Measurements from ENCODE around the gene KCNH4.
A peak's percentile ranks its signal among the peaks of the same experiment; 100 is the strongest.
"Not testable (repeated sequence)": the region's sequence is repeated elsewhere in the genome, so short reads cannot be mapped to it uniquely, and the experiment has no call there.

Gene KCNH4

DNA sequence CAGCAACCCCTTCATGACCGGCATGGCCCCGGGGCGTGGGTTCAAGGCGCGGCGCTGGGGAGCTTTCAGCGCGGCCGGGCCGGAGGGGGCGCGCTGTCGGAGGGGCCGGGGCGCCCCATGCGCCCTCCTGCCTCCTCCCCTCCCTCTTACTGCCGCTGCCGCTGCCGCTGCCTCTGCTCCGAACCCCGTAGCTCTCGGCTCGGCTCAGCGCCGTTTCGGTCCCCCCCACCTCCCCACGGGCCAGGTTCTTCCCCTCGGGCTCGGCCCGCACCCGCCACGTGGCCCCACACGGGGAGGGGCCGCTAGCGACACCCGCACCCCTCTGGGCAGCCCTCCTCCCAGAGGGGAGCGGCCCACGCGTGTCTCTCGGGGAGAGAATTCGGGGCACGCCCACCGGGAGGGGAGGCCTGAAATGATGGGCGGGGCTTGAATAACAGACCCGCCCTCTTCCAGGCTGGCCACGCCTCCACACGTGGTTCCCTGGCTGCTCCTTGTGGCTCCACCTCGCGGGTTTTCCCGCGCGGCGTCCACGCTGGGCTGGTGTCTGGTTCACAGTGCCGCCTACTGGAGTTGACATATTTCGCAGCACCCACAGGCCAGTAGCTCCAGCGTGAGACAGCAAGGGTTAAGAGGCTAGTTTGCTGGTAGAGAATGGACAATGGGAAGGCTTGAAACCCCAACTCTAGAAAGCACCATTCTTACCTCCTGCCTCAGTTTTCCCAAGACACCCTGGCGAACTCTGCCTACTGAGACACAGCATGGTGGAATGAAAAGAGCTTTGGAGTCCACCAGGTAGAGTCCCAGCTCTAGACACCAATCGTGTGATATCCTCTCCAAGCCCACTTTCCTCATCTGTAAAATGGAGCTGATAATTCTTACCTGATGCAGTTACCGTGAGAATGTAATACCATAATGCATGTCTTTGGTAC lies at the start of gene KCNH4:
TSS of gene KCNH4 (minus strand) at position 221 of the 929 bp plus-strand sequence. CDS start at position 24, 197 bp downstream.
- DNase-seq (ENCODE audit: low spot score), result peak; percentile 85

DNA sequence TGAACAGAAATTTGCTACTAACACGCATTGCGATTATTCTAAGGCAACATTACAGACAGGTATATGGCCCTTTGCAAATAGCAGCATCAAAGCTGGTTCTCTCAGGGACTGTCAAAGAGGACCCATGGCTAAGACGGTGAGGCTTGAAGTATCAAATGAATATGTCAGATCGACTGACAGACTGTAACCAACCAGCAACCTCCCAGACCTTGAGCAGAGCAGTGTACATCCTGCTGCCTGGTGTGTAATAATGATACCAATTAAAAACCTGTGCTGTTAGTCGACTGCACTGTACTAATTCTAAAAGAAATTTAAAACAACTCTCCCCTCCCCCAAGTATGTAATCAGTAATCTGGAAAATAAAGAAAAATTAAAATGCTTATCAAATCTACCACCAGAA lies 49.3 kb upstream of the KCNH4 start:
- DNase-seq (ENCODE audit: low spot score), result no peak

DNA sequence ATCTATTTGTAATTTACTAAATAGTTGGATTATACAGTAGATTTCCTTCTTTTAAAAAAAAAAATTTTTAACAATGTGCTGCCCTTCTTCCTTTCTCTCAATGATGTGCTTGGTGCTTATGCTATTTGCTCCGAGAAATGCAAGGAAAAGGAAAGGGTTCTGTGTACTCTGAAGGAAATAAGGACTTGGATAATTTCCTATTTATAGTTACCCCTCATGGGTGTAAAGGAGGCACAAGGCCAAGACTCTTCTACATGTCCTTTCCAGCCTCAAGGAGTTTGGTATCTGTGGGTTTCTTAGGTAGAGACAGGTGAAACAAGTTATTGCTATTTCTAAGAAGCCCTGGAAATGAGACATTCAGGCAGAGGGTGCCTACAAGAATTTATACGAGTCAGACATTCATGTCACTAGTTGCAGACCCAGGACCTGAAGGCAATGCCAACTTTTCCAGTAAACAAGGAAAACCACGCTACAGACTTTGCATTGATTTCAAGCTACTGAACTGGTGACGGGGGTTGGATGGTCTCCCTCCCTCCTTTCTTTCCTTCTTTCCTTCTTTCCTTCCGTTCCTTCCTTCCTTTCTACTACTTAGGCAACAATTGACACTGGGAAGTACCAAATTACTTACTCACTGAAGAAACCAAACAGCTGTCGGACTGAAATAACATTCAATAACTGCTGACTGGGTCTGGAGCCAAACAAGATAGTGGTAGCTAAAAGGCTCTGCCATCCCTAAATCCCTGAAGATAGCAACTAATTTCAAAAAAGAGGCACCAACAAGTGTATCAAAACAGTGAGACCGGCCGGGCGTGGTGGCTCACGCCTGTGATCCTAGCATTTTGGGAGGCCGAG lies 47.1 kb upstream of the KCNH4 start:
- no peak for DNase-seq (ENCODE audit: low spot score)

DNA sequence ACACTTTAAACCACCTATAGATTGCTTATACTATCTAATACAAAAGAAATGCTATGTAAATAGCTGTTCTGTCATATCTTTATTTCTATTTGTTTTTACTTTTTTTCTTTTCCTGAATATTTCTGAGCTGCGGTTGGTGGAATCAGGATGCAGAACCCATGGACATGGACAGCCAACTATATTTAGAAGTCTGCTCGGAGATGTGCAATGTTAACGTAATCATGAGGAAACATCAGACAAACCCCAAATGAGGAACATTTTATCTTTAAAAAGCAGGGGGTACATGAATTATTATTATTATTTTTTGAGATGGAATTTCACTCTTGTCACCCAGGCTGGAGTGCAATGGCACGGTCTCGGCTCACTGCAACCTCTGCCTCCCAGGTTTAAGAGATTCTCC lies 44.7 kb upstream of the KCNH4 start:
- DNase-seq (ENCODE audit: low spot score), result no peak

DNA sequence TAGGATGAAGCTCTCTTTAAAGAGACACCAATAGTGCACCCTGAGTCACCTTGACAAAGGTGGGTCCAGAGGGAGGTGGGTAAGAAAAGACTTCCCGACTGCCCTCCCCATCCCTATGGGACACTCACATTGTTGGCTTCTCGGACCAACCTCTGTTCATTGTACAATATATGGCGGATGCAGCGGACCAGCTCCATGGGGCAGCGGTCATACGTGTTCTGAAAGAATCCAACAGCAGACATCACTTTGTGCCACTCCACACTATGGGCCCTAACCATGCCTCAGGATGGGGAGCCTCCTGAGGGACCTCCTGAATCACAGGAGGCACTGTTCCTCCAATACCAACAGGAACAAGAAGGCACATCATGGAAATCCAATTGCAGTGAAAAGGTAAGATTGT lies 43.7 kb upstream of the KCNH4 start:
- DNase-seq (ENCODE audit: low spot score), result no peak

DNA sequence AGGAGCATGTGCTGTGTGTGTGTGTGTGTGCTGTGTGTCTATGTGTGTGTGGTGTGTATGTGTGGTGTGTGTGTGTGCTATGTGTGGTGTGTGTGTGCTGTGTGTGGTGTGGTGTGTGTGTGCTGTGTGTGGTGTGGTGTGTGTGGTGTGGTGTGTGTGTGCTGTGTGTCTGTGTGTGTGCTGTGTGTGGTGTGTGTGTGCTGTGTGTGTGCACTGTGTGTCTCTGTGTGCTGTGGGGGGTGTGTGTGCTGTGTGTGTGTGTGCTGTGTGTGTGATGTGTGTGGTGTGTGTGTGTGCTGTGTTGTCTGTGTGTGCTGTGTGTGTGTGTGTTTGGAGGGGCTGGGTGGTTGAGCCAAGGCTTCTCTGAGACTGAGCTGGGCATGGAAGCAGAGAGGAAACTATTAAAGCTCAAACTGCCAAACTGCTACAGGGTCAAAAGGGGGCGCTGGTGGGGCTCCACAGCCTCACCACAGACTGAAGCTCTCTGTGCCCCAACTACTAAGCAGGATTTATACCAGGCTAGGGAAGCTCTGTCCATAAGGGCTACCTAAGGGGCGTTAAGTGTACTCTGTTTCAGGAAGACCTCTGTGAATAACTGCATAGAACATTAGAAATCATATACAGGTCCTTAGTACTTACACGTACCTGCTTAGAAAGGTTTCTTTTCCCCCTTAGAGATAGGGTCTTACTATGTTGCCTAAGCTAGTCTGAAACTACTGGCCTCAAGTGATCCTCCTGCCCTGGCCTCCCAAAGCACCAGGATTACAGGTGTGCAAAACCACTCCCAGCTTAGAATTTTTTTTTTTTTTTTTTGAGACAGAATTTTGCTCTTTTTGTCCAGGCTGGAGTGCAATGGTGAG lies 41.2 kb upstream of the KCNH4 start:
- peak; percentile 59 for DNase-seq (ENCODE audit: low spot score)

DNA sequence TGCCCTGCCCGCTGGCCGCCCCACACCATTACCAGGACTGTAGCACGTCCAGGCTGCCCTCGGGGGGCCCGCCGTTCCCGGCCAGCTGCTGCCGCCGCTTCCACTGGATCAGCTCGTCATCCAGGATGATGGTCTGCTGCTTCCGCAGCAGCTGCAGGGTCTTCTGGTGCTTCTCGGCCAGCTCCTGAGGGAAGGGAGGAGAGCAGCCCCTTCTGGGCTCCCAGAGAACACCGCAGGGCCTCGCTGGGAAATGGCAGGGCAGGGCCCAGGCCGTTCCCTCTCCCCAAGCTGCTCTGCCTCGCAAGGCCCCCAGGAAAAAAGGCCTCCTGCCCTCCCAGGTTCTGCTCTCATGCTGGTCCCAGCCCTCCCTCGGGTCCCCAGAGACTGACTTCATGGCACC lies 38.3 kb upstream of the KCNH4 start:
- DNase-seq (ENCODE audit: low spot score), result not testable (repeated sequence)

DNA sequence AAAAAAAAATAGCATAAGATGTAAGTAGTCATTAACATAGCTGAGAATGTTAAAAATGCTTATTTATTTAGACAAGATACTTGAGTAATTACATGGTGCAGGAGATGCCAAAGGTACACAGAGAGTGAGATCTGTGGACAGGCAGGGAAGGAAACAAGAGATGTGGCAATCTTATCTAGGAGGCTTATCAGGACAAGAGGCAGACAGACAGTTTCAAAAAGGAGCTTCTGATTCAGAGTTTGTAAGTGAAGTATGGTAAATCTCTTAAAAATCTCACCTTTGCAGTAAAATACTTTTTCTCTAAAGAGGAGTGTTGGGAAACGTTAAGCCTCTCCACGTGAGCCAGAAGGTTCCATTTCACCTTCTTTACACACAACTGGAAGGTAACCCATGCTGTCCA lies 33.2 kb upstream of the KCNH4 start:
- no peak for DNase-seq (ENCODE audit: low spot score)

DNA sequence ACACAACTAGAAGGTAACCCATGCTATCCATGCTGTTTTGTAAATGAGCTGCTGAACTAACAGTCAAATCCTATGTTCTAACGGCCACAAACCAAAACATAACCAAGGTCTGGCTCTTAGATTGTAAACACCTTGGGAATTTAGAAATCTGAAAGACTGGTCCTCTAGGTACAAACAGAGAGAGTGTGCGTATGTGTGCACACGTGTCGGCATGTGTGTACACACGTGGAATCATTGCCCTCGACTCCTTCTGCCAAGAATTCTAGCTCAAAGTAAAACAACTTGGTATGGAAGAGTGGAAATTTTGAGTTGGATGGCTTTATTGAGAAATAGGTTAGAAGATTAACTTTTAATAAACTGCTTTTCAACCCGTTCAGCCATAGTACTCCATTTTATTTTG lies 31.4 kb upstream of the KCNH4 start:
- DNase-seq (ENCODE audit: low spot score), result no peak

DNA sequence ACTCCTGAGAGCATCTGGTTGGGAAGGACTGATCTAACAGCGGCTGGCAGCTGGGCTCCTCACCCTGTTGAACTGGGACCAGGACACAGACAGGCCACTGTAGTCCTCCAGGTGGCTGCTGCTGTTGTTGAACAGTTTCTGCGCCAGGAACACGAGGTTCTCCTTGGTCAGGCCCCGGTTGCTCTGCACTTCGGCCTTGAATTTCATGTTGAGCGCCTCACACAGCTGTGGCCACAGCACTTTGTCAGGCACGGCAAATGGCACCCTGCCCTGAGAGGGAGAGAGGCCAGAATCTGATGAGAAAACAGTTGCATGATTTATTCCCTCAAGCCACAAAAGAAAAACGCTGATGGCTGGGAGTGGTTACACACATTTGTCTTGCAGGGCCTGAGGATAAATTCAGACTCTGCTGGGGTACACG lies 31.0 kb upstream of the KCNH4 start:
- peak; percentile 85 for DNase-seq (ENCODE audit: low spot score)

DNA sequence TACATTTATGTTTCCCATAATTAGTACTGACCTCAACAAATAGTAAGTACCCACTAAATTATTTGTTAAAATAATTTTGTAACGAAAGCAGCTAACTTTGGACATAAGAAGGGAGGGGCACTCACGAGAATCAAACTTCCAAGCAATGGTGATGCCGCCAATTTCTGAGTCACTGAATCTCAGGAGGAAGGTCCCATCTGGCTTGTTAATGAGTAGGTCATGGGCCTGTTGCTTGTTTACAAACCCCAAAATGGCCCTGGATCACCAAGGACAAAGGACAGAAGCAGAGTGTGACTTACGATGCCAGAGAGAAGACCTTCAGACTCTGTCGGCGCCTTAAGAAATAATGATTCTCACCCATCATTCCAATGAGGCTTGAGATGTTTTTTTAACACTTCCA lies 29.1 kb upstream of the KCNH4 start:
- DNase-seq (ENCODE audit: low spot score), result no peak

DNA sequence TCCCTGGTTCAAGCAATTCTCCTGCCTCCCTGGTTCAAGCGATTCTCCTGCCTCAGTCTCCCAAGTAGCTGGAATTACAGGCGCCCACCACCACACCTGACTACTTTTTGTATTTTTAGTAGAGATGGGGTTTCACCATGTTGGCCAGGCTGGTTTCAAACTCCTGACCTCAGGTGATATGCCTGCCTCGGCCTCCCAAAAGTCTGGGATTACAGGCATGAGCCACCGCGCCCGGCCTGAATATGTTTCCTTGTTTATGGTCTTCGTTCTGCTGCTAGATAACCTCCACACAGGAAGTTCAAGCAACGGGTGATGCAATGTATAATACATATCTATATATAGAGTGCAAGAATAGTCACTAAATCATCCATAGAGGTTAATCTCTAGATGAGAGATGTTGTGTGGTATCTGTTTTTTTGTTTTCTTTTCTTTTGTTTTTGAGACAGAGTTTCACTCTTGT lies 25.2 kb upstream of the KCNH4 start:
- DNase-seq (ENCODE audit: low spot score), result not testable (repeated sequence)

DNA sequence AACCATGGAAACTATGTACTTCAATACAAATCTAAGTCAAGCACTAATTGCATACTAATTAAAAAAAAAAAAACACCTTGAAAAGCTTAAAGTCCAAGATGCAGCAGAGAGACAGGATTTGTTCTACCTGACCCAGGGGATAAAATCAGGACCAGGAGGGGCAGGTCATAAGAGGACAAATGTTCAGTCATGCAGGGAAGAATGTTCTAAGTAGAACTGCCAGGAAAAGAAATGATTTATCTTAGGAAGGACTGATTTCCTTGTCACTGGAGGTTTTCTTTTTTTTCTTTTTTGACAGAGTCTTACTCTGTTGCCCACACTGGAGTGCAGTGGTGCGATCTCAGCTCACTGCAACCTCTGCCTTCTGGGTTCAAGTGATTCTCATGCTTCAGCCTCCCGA lies 22.4 kb upstream of the KCNH4 start:
- no peak for DNase-seq (ENCODE audit: low spot score)

DNA sequence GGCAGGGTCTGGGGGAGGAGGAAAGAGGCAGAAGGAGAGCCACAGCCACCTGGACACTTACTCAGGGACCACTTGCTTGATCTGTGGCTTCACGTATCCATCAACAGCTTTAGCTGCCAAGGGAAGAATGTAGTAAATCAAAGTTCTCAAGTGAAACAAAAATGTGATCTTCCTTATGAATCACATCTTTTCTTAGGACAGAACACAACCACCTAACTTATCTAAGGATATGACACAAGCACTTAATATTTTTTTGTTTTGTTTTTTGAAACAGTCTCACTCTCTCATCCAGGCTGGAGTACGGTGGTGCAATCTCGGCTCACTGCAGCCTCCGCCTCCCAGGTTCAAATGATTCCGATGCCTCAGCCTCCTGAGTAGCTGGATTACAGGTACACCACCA lies 21.8 kb upstream of the KCNH4 start:
- DNase-seq (ENCODE audit: low spot score), result no peak

DNA sequence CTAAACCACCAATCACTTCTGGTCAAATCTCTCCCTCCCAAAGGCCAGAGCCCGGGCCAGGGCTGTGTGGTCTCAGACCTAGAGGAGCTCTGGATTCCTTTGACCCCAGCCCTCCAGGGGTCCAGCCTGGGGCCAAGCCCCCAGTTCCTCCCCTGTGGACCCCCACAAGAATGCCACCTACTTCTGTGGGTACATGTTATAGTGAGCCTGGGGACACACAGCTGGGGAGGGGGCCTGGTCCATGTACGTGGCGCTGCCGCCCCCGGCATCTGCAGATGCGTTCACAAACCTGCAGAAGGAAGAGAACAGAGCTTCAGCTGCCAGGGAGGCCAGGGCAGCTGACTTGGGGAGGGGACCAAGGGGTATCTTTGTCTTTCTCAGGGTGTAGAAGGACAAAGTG lies 21.2 kb upstream of the KCNH4 start:
- no peak for DNase-seq (ENCODE audit: low spot score)

DNA sequence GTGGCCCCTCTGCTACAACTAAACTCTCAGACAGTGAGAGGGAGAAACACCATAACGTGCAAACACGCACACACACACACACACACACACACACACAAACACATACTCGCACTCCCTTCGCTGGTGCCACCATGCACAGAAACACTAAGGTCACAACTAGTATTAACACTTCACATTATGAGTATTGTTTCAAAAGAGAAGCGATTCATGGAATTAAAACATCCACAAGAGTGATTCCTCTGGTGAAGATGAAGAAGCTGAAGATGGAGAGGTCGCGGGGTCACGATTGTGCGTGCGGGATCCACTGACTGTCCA lies 20.5 kb upstream of the KCNH4 start:
- no peak for DNase-seq (ENCODE audit: low spot score)

DNA sequence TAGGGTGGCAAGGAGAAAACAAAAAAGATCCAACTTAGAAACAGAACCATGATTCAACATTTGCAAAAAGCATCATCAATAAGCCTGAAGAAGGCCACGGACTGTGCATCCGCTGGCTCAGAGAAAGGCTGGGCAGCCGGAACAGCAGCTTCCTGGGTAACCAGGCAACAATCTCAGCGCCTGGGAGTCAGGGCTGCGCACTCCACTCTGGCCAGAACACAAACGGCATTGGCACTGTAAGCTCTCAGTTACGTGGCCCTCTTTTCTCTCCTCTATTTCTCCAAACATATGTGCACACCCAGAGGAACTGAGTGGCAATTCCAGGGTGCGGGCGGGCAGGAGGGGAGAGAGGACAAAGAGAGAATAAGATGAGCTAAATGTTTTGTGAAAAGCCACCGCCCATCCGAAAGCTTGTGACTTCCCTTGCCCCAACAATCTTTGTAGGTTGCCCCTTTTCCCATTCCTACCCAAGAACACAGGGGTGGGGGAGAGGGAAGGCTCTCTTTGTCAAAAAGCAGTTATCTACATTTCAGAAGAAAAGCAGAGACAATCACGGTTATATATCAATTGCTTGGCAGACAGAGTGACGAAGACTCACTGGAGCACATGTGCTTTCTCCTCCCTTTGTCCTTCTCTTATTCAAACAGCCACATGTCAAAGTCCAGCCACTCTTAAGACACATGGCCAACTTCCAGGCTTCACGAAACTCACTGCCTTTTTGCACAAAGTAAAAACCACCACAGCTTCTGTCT lies 19.9 kb upstream of the KCNH4 start:
- DNase-seq (ENCODE audit: low spot score), result peak; percentile 64

DNA sequence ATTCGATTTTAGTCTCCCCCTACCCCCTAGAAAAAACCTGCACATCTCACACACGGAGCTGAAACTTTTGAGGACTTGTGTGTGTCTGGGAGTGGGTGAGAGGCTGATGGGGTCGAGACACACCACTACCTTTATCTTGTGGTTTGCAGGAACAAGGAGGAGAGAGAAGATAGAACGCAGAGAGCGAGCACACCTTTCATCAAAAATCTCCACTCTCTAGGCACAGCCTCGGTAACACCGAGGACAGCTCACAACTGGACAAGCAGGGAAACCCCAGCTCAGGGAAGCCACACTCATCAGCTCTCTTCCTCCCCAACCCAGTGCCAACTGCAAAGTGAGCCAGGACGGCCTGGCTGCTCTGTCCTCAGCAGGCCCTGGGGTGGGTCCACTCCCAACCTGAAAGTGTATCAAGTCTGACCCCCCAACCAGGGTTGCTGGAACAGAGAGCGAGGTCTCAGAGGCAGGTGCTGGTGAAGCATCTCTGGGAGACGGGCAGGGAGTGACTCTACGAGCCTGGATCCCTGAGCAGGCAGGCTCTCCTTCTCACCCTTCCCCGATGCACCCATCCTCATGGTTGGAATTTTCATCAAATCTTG lies 18.6 kb upstream of the KCNH4 start:
- no peak for DNase-seq (ENCODE audit: low spot score)

DNA sequence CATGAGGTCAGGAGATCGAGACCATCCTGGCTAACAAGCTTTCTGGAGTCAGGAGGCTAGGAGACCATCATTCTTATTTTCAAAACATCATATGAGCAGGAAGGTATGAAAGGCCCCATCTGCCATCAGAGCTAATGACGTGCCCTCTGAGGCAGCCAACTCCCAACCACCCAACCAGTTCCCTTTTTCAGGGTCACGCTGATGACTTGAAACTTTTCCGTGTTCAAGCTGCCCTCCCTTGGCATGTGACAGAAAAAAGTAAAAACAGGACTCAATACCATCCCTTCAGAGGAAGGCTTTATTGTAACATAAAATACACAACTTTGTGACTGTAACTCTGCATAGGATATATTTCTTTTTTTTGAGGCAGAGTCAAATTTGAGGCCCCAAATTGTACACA lies 18.0 kb upstream of the KCNH4 start:
- DNase-seq (ENCODE audit: low spot score), result peak; percentile 41

DNA sequence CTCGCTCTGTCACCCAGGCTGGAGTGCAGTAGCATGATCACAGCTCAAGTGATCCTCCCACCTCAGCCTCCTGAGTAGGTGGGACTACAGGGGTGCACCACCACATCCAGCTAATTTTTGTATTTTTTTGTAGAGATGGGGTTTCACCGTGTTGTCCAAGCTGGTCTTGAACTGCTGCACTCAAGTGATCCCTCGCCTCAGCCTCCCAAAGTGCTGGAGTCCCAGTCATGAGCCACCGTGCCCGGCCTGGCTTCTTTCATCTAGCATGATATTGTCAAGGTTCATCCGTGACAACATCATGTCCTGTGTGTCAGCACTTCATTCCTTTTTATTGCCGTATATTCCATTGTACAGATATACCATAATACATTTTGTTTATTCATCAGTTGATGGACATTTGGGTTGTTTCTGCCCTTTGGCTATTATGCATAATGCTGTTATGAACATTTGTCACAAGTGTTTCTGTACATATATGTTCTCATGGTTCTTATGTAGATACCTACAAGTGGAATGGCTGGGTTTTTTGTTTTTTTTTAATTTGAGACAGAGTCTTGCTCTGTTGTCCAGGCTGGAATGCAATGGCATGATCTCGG lies 16.7 kb upstream of the KCNH4 start:
- no peak for DNase-seq (ENCODE audit: low spot score)

All from Ammon's horn (tissue), 1 donor.